Activated CD8-positive, alpha-beta memory T cell treated with anti-CD3 and anti-CD28 coated beads, Interleukin-2, amount 50 U/mL, for 1 hour (primary cell): ENCODE results near the gene DIPK1B.
"Not testable (repeated sequence)": the region's sequence is repeated elsewhere in the genome, so short reads cannot be mapped to it uniquely, and the experiment has no call there.

Source experiments
- DNase-seq: peaks from one replicate; pipeline ENCODE4 v3.0.0-alpha.2; 2020; ENCODE audit errors: extremely low read depth

The DIPK1B gene

DNA sequence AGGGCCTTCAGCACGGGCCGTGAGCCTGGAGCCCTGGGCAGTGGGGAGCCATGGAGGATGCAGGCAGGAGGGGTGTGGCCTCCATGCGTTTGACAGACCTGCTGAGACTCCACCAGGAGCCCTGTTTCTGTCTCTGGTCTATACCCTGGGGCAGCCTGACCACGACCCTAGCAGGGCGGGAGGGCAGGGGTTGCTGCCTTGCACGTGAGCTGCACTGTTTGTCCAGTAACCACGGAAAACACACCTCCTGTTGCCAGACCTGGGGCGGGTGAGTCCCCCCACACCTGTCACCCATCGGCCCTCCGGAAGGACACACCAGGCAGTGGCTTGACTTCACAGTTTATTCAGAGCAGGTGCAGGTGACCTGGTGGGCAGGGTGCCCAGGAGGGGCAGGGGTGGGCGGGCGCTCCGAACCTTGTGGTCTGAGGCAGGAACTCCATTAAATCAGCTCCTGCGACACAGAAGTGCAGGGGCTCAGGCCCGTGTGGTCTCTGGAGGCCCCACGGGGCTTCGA lies 41.7 kb downstream of the DIPK1B start:
- no peak for DNase-seq

DNA sequence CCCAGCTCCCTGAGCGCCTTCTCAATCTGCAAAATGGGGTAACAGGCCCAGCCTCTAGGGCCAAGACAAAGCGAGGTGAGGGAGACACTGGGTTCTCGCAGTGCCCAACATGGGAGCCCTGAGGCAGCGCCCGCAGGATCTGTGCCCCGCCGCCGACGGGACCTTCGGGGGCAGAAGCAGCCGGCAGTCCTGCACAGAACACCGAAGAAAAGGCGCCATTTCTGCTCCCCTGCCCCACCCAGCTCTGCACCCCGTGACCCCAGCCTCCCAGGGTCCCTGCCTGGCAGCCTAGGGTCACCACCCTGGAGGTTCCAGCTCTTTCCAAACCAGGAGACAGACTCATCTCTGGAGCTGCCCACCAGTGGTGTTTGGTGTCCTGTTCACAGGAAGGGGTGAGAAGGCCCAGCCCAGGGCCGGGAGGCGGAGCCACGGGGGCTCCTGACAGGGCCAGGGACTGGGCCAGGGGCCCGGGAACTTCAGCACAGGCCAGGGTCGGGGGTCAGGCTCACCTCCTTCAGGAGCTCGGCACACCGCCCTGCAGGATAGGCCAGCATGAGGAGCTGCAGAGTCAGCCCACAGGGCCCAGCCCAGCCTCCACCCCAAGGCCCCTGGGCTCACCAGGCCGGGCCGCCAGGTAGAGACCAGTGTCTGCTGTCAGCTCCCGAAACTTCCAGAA lies 42.4 kb downstream of the DIPK1B start:
- no peak for DNase-seq

DNA sequence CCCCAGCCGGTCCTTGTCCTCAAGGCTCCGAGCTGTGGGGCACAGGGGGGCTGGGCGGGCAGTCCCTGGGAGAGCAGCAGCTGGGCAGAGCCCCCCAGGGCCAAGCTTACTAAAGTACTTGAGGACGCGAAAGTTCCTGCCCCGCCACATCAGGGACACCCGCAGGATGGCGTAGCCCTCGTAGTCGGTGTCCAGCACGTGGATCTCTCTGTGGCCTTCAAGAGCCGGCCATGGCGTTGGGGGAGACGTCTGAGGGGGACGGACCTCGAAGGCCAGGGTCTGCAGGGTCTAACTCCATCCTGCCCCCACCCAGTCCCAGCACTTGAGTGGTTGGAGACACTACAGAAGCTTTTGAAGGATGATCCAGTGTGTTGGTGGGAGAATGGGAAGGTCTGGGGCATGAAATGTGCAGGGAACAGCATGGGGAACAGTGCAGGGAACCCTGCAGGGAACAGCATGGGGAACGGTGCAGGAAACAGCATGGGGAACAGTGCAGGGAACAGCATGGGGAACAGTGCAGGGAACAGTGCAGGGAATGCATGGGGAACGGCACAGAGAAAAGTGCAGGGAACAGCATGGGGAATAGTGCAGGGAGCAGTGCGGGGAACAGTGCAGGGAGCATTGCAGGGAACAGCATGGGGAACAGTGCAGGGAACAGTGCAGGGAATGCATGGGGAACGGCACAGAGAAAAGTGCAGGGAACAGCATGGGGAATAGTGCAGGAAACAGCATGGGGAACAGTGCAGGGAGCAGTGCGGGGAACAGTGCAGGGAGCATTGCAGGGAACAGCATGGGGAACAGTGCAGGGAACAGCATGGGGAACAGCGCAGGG lies 43.1 kb downstream of the DIPK1B start:
- DNase-seq, result not testable (repeated sequence)

DNA sequence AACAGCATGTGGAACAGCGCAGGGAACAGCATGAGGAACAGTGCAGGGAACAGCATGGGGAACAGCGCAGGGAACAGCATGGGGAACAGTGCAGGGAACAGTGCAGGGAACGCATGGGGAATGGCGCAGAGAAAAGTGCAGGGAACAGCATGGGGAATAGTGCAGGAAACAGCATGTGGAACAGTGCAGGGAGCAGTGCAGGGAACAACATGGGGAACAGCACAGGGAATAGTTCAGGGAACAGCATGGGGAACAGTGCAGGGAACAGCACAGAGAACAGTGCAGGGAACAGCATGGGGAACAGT lies 43.7 kb downstream of the DIPK1B start:
- DNase-seq, result no peak

DNA sequence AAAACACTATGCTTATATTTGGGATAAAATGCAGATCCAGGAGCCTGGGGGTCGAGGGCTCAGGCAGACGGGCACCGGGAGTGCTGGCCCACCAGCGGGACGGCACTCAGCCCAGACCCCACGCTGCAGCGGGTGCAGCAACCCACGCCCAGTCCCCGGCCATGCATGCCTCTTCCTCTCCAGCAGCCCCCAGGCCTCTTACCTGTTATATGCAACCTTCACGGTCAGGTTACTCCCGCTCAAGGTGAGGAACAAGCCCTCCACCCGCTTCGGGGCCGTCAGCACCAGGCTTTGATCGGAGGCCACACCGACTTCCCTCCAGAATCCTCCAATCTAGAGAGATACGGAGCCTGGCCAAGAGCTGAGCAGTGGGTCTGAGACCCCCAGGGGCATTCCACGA lies 44.5 kb downstream of the DIPK1B start:
- DNase-seq, result no peak

DNA sequence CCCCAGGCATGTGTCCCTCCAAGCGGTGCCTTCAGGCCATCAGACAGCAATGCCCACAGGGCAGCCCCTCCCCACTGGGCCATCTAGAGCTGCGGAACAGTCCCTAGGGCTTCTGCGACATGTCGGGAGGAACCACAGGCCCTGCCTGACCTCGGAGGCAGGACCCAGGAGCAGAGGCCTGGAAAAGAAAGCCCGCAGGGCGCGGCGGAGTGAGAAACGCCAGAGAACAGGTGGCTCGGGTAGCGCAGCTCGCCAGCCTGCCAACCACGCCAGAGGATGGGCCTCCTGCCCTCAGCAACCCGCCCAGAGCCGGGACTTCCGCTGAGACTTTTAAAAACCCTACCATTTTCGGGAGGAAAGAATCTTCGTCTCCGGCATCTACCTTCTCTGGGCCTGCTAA lies 45.0 kb downstream of the DIPK1B start:
- DNase-seq, result no peak

DNA sequence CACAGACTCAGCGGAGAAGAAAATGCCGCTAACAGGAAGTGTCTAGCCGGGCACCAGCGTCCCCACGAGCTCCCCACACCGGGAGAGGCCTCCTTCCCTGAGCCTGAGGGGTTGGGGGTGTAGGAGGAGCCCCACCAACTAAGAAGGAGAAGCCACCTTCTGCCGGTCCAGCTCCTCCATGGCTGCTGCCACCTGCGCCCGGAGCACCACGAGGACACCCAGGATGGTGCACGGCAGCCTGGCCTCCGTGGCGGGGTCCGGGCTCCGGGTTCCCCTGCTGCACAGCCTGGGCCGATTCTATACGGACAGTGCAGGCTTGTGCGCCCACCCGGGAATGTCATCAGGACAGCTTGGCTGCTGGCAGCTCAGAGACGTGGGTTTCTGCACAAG lies 45.4 kb downstream of the DIPK1B start:
- DNase-seq, result no peak

DNA sequence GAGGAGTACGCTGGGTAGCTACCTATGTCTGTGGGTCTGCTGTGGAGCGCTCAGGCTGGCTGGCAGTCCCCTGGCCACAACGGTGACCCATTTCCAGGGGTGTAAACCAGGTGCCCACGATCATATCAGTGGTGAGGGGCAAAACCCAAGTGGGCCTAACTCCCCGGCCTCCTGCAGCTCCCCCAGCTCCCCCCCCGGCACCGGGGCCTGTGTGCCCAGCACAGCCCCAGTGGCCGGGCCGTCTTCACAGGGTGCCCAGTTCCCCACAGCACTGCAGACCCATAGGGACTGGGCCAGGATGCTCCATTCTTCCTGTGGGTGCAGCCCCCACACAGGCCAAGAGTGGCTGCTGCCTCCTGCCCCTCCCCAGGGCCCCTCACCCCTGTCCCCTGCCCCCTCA lies 46.6 kb downstream of the DIPK1B start:
- no peak for DNase-seq

DNA sequence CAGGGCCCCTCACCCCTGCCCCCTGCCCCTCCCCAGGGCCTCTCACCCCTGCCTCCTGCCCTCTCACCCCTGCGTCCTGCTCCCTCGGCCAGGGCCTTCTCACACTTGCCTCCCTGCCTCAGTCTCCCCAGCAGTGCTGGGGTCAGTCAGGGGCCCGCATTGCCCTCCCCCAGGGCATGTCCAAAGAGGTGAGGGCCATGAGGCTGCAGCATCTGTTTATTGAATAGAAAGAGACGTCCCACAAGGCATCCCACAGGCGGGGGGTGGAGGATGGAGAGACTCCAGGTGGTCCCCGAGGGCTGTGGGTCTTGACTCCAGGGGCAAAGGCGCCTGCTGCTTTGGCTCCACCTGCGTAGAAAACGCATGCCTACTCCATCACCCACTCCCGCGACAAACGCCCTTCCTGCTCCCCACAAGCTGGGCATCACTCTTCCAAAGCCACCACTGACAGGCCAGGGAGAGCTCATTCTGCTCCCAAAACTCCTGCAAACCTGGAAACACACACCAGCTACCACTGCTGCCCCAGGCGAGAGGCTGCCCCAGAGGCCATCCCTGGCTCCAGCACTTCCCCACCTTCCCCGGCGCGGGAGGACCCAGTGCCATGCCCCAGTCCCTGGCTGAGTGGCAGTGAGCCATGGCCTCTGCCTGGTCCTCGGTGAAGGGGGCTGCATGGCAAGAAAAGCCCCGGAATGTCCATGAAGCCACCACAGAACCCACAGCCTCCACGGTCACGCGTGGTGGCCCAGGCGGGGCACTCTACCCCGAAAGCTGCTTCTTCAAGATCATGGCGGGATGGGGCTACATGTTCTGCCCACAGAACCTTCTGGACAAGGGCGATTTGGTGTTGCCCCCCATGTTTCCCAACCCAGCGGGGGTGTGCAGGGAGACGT lies 47.3 kb downstream of the DIPK1B start:
- DNase-seq, result no peak

DNA sequence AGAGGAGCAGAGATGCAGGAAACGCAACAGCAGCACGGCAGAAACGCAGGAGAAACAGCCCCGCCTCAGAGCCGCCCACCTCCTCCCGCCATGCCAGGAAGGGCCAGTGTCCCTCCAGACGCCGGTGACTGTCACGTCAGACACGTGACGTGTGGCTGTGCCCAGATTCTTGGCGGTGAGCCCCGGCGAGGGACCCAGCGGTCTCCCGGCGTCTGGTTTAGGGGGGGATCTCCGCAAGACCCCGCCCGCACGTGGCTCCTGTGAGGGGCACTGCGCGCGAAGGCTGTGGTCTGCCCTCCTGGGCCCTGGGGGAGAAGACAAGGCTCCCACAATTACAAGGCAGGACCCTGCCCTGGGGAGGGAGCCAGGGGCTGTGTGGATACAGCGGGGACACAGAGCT lies 48.1 kb downstream of the DIPK1B start:
- DNase-seq, result no peak

DNA sequence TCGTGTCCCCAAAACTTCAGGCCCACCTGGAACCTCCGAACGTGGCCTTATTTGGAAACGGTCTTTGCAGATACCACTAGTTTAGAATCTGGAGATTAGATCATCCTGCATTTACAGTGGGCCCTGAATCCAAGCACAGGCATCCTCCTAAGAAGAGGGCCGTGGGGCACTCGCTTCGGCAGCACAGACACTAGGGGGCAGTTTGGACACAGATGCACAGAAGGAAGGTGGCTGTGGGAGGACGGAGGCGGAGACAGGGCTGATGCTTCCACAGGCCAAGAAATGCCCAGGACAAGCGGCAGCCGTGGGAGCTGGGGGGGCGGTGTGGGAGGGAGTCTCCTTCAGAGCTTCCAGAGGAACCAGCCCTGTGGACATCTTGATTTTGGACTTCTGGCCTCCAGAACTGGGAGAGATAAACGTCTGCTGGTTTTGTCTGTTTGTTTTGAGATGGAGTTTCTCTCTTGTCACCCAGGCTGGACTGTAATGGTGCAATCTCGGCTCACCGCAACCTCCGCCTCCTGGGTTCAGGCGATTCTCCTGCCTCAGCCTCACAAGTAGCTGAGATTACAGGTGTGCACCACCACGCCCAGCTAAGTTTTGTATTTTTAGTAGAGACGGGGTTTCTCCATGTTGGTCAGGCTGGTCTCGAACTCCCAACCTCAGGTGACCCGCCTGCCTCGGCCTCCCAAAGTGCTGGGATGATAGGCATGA lies 48.6 kb downstream of the DIPK1B start:
- DNase-seq, result not testable (repeated sequence)

DNA sequence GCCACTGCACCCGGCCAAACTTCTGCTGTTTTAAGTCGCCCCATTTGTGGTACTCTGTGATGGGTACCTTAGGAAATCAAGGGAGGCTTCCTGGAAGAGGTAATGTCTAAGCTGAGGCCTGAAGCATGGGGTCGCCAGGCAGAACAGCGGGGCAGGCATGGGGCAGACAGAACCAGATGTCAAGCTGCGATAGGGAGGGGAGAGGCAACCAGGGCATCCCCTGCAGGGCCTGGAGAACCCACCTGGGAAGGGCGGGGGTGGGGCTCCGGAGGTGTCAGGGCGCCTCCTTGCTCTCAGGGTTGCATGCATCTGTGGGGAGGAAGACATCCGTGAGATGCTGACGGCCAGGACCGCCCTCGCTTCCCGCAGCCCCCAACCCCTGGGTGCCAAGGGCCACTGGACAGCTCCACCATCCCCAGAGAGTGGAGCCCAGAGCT lies 49.2 kb downstream of the DIPK1B start:
- no peak for DNase-seq

DNA sequence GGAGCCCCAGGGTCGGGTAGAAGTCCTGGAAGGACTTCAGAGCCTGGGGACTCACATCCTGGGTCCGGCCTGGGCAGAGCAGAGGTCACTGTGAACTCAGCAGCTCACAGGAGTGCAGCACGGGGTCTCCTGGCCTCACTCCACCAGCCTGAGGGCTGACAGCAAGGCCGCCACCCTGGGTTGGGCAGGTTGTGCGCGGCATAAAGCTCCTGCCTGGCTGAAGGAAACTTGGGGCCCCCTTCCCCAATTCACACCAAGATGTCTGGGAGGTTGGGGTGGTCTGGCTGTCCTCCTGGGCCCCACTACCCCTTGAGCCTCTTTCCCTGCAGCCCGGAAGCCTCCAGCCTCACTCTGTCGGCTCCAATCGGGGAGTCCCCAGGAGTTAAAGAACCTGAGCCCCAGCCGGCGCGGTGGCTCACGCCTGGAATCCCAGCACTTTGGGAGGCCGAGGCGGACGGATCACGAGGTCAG lies 49.9 kb downstream of the DIPK1B start:
- no peak for DNase-seq

DNA sequence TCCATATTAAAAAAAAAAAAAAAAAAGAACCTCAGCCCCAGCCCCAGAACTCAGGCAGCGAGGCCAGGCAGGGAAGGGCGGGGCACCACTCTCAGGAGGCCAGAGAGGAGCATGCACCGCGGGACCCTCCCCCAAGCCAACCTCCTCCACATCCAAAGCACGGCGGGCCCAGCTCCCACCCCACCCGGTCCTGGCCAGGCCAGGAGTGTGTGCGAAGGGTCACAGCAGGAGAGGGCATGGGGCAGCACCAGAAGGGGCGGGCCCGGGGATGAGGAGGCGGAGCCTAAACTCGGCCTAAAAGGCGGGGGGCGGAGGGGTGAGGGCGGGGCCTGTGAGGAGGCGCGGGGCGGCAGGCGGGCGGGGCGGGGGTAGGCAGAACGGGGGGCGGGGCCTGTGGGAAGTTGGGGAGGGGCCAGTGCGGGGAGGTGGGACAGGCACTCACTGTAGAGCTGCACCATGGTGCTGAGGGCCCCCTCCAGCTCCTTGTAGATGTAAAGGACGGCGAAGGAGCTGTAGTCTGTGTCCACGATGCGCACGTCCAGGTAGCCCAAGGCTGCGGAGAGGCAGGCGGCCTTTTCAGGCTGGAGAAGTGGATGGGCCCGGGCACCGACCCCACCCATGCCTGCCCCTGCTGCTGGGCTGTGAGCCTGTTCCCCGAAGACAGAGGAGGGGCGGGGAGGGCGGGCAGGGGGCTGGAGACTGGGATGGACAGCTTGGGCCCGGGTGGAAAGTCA lies 50.7 kb downstream of the DIPK1B start:
- DNase-seq, result no peak

DNA sequence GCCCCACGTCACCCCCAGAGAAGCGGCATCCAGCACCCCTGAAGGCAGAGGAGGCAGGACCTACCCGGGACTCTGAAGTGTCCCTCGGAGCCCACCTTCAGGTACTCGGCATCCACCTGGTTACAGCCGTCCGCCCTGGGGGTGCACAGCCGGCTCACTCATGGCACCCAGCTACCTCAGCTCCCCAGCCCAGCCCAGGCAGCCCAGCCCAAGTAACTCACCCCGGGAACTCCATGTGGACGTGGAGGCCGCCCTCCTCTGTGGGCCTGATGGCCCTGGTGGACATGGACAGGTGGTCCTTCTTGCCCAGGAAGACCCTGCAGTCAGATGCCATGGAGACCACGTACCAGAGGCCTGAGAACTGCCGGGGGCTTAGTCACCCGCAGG lies 51.3 kb downstream of the DIPK1B start:
- no peak for DNase-seq

DNA sequence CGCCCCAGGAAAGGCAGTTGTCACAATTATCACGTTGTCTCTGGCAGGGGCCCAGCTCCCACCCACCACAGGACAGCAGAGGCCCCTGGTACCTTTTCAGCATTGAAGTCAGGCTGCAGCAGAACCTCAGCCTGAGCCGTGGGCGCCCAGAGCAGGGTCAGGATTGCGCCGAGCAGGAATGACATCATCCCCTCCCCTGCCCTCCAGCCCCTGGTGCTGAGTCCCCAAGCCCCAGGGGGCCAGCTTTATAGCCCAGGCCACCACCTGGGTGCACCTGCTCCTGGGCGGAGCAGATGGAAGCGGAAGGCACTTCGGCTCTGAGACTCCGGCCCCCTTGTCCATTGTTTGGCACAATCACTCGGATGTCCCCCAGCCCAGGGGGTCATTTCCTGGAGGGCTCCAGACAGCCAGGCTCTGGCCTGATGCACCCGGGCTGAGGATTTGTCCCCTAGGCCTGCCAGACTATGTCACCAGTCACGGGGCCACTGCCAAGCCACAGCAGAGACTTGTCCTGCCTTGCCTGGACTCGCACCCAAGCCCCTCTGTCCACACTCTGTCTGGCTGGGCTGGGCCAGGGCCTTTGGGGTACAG lies 52.0 kb downstream of the DIPK1B start, which contains the start of gene LCN15:
Gene LCN15, minus strand, starts transcription at position 218 of the 591 bp plus-strand sequence. Its CDS starts 30 bp downstream, at position 188.
- DNase-seq, result no peak

DNA sequence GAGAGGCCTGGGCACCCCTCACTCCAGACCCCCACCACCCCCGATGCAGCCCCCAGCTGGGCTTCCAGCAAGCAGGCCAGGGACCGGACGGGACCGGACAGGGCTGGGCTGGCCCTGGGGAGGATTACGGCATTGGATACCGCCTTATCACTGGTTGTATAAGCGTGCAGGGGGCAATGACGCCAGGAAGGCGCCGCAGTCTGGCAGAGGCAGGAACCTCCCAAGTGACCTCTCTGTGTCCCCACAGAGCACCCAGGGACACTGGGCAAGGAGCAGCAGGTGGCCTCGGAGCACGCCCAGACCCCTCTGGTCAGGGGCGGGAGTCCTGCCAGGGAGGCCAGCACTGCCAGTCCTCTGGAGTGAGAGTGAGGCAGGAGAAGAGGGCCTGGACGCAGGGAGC lies 52.7 kb downstream of the DIPK1B start:
- DNase-seq, result no peak

DNA sequence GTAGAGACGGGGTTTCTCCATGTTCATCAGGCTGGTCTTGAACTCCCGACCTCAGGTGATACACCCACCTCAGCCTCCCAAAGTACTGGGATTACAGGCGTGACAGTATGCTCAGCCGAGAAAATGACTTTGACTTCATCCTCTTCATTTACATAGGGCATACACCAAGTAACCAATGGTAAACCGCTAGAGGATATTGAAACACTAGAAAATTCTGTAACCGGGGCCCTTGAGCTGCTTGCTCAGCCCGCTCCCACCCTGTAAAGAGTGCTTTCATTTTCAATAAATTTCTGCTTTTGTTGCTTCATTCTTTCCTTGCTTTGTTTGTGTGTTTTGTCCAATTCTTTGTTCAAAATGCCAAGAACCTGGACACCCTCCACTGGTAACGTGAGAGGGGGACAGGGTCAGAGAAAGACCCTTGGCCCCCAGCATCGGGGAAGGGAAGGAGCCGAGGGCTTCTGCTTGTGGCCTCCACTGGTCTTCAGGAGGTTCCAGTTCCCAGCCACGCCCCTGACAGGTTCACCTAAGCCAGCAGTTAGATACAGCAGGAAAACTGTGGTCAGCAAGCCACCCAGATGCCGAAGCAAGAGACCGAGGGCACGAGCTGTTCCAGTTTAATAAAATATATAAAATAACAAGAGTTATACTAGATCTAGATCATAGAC lies 53.5 kb downstream of the DIPK1B start:
- DNase-seq, result not testable (repeated sequence)

DNA sequence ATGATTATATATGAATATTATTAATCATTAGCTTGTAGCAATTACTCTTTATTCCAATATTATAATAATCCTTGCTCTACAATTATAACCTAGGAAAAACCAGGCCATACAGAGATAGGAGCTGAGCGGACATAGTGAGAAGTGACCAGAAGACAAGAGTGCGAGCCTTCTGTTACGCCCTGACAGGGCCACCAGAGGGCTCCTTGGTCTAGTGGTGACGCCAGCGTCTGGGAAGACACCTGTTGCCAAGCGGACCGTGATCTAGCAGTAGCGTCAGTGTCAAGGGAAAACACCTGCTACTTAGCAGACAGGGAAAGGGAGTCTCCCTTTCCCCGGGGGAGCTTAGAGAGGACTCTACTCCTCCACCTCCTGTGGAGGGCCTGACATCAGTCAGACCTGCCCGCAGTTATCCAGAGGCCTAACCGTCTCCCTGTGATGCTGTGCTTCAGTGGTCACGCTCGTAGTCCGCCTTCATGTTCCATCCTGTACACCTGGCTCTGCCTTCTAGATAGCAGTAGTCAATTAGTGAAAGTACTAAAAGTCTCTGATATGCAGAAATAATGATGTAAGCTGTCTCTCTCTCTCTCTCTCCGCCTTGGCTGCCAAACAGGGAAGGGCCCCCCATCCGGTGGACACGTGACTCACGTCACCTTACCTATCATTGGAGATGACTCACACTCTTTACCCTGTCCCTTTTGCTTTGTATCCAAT lies 54.2 kb downstream of the DIPK1B start:
- DNase-seq, result not testable (repeated sequence)
